ENCODE measurements around the gene AFM.
"Not testable (repeated sequence)": the region's sequence is repeated elsewhere in the genome, so short reads cannot be mapped to it uniquely, and the experiment has no call there.

AFM gene

GRCh38 chr4:73507541-73507940 lies 26.0 kb downstream of the AFM start:
- no peak for DNase-seq

GRCh38 chr4:73508651-73509050 lies 27.1 kb downstream of the AFM start:
- DNase-seq = no peak

- no peak for DNase-seq
Observed at GRCh38 chr4:73518340-73518739, 36.8 kb downstream of the AFM start.

- DNase-seq = no peak
Observed at GRCh38 chr4:73520821-73521220, 39.3 kb downstream of the AFM start.

- no peak for DNase-seq
Observed at GRCh38 chr4:73523126-73523525, 41.6 kb downstream of the AFM start.

- DNase-seq = no peak
Observed at GRCh38 chr4:73525611-73526010, 44.1 kb downstream of the AFM start.

- no peak for DNase-seq
Observed at GRCh38 chr4:73527196-73527595, 45.7 kb downstream of the AFM start.

GRCh38 chr4:73528171-73528570 lies 46.6 kb downstream of the AFM start:
- DNase-seq = no peak

- DNase-seq = no peak
Observed at GRCh38 chr4:73533515-73534422, 52.2 kb downstream of the AFM start.

GRCh38 chr4:73538162-73538561 lies 56.6 kb downstream of the AFM start:
- no peak for DNase-seq

- no peak for DNase-seq
Observed at GRCh38 chr4:73539386-73539785, 57.8 kb downstream of the AFM start.

- no peak for DNase-seq
Observed at GRCh38 chr4:73540826-73541225, 59.3 kb downstream of the AFM start.

GRCh38 chr4:73541251-73541650 lies 59.7 kb downstream of the AFM start:
- no peak for DNase-seq

GRCh38 chr4:73544620-73545019 lies 63.1 kb downstream of the AFM start:
- no peak for DNase-seq

- not testable (repeated sequence) for DNase-seq
Observed at GRCh38 chr4:73550865-73551264, 69.3 kb downstream of the AFM start.

All from NCI-H1694 treated with DMSO at 0.1 percent for 48 hours (cell line).